Neural crest cell (in vitro differentiated cells): ENCODE results near the gene MTIF3. TPM values are rescaled to one million over a fixed set of nuclear protein-coding genes. Genes with fewer than 3 reads are reported as not detected.

Experiments
- DNase-seq: peaks from one replicate; pipeline ENCODE4 v3.0.0; 2021; ENCODE audit warnings: low read depth, mixed read lengths, low spot score
- H3K27ac Mint-ChIP-seq: one replicate; pipeline ENCODE4 v1.8.0; 2021; ENCODE audit warnings: mild to moderate bottlenecking, mixed read lengths; ENCODE audit not compliant: unreplicated experiment
- H3K27me3 Mint-ChIP-seq: 2 replicates; pipeline ENCODE4 v1.8.0; 2021; ENCODE audit warnings: low read depth, mild to moderate bottlenecking, mixed read lengths
- H3K36me3 Mint-ChIP-seq: 2 replicates; pipeline ENCODE4 v1.8.0; 2021; ENCODE audit warnings: low read depth, mild to moderate bottlenecking, mixed read lengths
- H3K4me1 Mint-ChIP-seq: 2 replicates; pipeline ENCODE4 v1.8.0; 2021; ENCODE audit warnings: mixed read lengths
- H3K4me3 Mint-ChIP-seq: one replicate; pipeline ENCODE4 v1.8.0; 2021; ENCODE audit warnings: mild to moderate bottlenecking, mixed read lengths
- H3K9me3 Mint-ChIP-seq: 2 replicates; pipeline ENCODE4 v1.8.0; 2021; ENCODE audit warnings: mixed read lengths
- CTCF ChIP-seq: fragments of 200-600 bp; sonication (generic); conservative IDR thresholded peaks from 2 replicates; pipeline ENCODE4 v1.5.0; 2021; ENCODE audit warnings: antibody characterized with exemption, mild to moderate bottlenecking
- total RNA-seq: library from RNA; stranded (reverse); gene quantifications from 2 replicates; pipeline ENCODE4 v1.2.1, GENCODE V29; 2021

MTIF3 gene
- total RNA-seq, 1 donor from 2014 or later = 48.5 TPM

GRCh38 chr13:27442071-27442647 is 8.2 kb downstream of the MTIF3 start:
- Mint-ChIP-seq H3K4me3 (no peak overlapping the region), H3K9me3 (no peaks in the 10 kb centered on the region), H3K27me3 (no peaks in the 10 kb centered on the region), H3K36me3 (peaks cover 6% of the 10 kb centered on the region), H3K4me1 (peaks cover 1% of the 10 kb centered on the region), H3K27ac (peak overlapping the region; percentile 24)
- TF ChIP-seq CTCF = no peak
- DNase-seq = no peak

DNA sequence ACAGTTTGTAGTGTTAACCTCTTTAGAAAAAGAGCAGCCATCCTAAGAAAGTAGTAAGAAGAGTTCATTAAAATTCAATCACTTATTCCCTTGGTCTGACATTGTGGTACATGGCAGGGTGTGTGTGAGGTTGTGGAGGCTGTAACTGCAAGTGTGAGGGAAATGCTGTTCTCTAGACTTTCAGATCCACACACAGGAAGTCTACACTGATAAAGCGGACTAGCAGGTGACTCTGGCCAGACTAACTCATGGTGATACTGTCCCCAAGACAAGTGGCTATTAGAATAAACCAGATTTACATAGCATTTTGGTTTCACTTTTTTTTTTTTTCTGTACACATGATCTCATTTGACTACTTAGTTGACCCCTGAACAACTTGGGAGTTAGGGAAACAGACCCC is 10.0 kb downstream of the MTIF3 start:
- no peak for TF ChIP-seq CTCF
- H3K4me3 Mint-ChIP-seq = no peak overlapping the region
- peaks cover 10% of the 10 kb centered on the region for H3K36me3 Mint-ChIP-seq
- H3K9me3 Mint-ChIP-seq = no peaks in the 10 kb centered on the region
- H3K27ac Mint-ChIP-seq = no peak overlapping the region
- H3K27me3 Mint-ChIP-seq = no peaks in the 10 kb centered on the region
- H3K4me1 Mint-ChIP-seq = no peaks in the 10 kb centered on the region
- no peak for DNase-seq

GRCh38 chr13:27437126-27437525 is 13.2 kb downstream of the MTIF3 start:
- no peak for DNase-seq
- H3K9me3 Mint-ChIP-seq = no peaks in the 10 kb centered on the region
- H3K27ac Mint-ChIP-seq = no peak overlapping the region
- H3K27me3 Mint-ChIP-seq = no peaks in the 10 kb centered on the region
- no peaks in the 10 kb centered on the region for H3K4me1 Mint-ChIP-seq
- no peak overlapping the region for H3K4me3 Mint-ChIP-seq
- no peak for TF ChIP-seq CTCF
- peaks cover 10% of the 10 kb centered on the region for H3K36me3 Mint-ChIP-seq

GRCh38 chr13:27432611-27433210 is 17.7 kb downstream of the MTIF3 start:
- no peak overlapping the region for H3K27ac Mint-ChIP-seq
- no peak overlapping the region for H3K4me3 Mint-ChIP-seq
- no peaks in the 10 kb centered on the region for H3K9me3 Mint-ChIP-seq
- no peaks in the 10 kb centered on the region for H3K4me1 Mint-ChIP-seq
- H3K36me3 Mint-ChIP-seq = peaks cover 15% of the 10 kb centered on the region
- no peak for TF ChIP-seq CTCF
- no peaks in the 10 kb centered on the region for H3K27me3 Mint-ChIP-seq
- DNase-seq = no peak

GRCh38 chr13:27432180-27432579 is 18.2 kb downstream of the MTIF3 start:
- peaks cover under 1% of the 10 kb centered on the region for H3K4me1 Mint-ChIP-seq
- H3K27ac Mint-ChIP-seq = no peak overlapping the region
- DNase-seq = no peak
- H3K36me3 Mint-ChIP-seq = peaks cover 15% of the 10 kb centered on the region
- no peaks in the 10 kb centered on the region for H3K9me3 Mint-ChIP-seq
- no peak for TF ChIP-seq CTCF
- no peaks in the 10 kb centered on the region for H3K27me3 Mint-ChIP-seq
- no peak overlapping the region for H3K4me3 Mint-ChIP-seq
